K562 (cell line): ENCODE results near the gene KIF5A. TPM values are rescaled to one million over a fixed set of nuclear protein-coding genes. Genes with fewer than 3 reads are reported as not detected.
A peak's percentile ranks its signal among the peaks of the same experiment; 100 is the strongest.

Source experiments
- MYBL2 ChIP-seq, 2 experiments: fragments of 450-650 bp in 1 of 2; sonication (generic) in 1 of 2; formaldehyde crosslinking in 1 of 2; IDR thresholded peaks; 2 replicates each; pipeline versions ENCODE4 v1.6.1 to v1.8.1; 2017 to 2022; ENCODE audit warnings: borderline replicate concordance in 1 of 2, inconsistent platforms in 1 of 2, low read depth in 1 of 2, mild to moderate bottlenecking in 1 of 2, missing genetic modification reagents in 1 of 2, moderate library complexity in 1 of 2
- SLC30A9 ChIP-seq: fragments of 250-450 bp; sonication (Bioruptor Pico); IDR thresholded peaks from 2 replicates; pipeline ENCODE4 v1.8.0; 2022; ENCODE audit warnings: mild to moderate bottlenecking, moderate library complexity
- STAT5A ChIP-seq: IDR thresholded peaks from 2 replicates; pipeline ENCODE4 v1.6.1; 2012; ENCODE audit warnings: low read length, inconsistent platforms, borderline replicate concordance
- XRCC5 ChIP-seq: fragments of 200-400 bp; formaldehyde crosslinking; IDR thresholded peaks from 2 replicates; pipeline ENCODE4 v1.6.1; 2017; ENCODE audit warnings: low read depth, mild to moderate bottlenecking, low read length
- ZNF311 ChIP-seq: fragments of 250-450 bp; sonication (Bioruptor Pico); IDR thresholded peaks from 2 replicates; pipeline ENCODE4 v1.4.0; 2020; ENCODE audit warnings: mild to moderate bottlenecking, moderate library complexity
- polyA plus RNA-seq, 8 experiments: library from polyadenylated mRNA; depleted of rRNA in 4 of 8; stranded (reverse) in 5 of 8; unstranded in 3 of 8; fragments of >200 nt; fragmentation: Nextera tagmentation in 2 of 8; fragmentation: Illumina TruSeq in 1 of 8; extraction: Ambion mirVana in 2 of 8; extraction: Trizol in 1 of 8; gene quantifications; 2 replicates each; pipeline versions ENCODE4 v1.2.1 to v1.2.3, GENCODE V29; 2011 to 2014; ENCODE audit warnings: inconsistent platforms in 1 of 8, missing spikeins in 1 of 8
- total RNA-seq, 7 experiments: library from RNA; depleted of rRNA in 6 of 7; stranded (reverse); fragments of >200 nt in 6 of 7; fragmentation: Illumina TruSeq in 2 of 7; extraction: Trizol in 2 of 7; gene quantifications; 2 replicates each; pipeline versions ENCODE4 v1.2.1 to v1.2.3, GENCODE V29; 2011 to 2021; ENCODE audit warnings: low replicate concordance in 1 of 7
- TF ChIP-seq, protein P1 (sequence below): fragments of 250-450 bp; sonication (Bioruptor Pico); IDR thresholded peaks from 2 replicates; pipeline ENCODE4 v1.4.0; 2020
- TF ChIP-seq, protein P2 (sequence below): sonication (generic); formaldehyde crosslinking; IDR thresholded peaks from 2 replicates; pipeline ENCODE4 v1.8.0; 2022; ENCODE audit warnings: mild to moderate bottlenecking, missing genetic modification reagents
- TF ChIP-seq, protein P3 (sequence below): fragments of 450-650 bp; IDR thresholded peaks from 2 replicates; pipeline ENCODE4 v1.6.1; 2016; ENCODE audit warnings: antibody characterized with exemption

KIF5A gene
- total and polyA plus RNA-seq, 9 of the 15 experiments (the other 6 are each of a cell fraction or from before 2014, with no cell fraction given), result 3.4 to 17.7 (median 8.0) TPM

DNA sequence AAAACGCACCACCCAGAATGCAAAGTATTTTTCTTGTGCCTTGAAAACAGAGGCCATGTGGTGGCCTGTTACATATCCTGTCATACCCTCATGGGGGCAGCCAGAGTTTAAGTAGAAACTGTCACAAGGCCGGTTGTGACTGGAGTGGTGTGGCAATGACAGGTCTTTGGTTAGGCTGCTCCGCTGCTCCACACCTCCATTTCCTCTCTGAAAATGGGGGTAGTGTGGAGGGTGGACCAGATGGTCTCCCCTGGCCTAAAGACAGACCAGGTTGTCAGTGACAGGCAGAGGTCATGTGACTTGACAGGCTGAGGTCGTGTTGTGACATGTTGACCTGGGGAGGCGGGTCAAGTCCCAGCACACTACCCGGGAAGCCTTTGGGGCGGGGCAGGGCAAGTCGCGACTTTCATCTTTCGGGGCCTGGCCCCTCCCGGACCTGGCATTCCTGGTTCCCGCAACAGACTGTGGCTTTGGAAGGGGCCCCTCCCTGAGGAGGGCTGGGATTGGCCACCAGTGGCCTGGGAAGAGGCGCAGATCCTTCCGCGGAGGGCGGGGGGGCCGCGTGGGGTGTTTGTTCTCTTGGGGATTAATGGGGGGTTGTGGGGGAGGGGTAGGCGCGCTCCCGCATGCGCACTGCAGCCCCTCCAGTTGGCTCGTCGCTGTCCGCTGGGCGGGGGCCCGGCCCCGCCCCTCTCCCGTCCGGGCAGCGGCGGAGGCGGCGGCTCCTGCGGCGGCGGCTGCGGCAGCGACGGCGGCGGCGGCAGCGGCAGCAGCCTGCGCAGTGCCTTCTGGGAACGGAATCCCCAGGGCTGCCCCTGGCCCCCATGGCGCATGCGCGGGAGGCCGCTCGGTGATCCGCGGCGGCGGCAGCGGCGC lies 27.6 kb upstream of the KIF5A start, which contains the start of gene MBD6 (continued):
- TF ChIP-seq, protein P1, sequence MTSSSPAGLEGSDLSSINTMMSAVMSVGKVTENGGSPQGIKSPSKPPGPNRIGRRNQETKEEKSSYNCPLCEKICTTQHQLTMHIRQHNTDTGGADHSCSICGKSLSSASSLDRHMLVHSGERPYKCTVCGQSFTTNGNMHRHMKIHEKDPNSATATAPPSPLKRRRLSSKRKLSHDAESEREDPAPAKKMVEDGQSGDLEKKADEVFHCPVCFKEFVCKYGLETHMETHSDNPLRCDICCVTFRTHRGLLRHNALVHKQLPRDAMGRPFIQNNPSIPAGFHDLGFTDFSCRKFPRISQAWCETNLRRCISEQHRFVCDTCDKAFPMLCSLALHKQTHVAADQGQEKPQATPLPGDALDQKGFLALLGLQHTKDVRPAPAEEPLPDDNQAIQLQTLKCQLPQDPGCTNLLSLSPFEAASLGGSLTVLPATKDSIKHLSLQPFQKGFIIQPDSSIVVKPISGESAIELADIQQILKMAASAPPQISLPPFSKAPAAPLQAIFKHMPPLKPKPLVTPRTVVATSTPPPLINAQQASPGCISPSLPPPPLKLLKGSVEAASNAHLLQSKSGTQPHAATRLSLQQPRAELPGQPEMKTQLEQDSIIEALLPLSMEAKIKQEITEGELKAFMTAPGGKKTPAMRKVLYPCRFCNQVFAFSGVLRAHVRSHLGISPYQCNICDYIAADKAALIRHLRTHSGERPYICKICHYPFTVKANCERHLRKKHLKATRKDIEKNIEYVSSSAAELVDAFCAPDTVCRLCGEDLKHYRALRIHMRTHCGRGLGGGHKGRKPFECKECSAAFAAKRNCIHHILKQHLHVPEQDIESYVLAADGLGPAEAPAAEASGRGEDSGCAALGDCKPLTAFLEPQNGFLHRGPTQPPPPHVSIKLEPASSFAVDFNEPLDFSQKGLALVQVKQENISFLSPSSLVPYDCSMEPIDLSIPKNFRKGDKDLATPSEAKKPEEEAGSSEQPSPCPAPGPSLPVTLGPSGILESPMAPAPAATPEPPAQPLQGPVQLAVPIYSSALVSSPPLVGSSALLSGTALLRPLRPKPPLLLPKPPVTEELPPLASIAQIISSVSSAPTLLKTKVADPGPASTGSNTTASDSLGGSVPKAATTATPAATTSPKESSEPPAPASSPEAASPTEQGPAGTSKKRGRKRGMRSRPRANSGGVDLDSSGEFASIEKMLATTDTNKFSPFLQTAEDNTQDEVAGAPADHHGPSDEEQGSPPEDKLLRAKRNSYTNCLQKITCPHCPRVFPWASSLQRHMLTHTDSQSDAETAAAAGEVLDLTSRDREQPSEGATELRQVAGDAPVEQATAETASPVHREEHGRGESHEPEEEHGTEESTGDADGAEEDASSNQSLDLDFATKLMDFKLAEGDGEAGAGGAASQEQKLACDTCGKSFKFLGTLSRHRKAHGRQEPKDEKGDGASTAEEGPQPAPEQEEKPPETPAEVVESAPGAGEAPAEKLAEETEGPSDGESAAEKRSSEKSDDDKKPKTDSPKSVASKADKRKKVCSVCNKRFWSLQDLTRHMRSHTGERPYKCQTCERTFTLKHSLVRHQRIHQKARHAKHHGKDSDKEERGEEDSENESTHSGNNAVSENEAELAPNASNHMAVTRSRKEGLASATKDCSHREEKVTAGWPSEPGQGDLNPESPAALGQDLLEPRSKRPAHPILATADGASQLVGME (CRISPR knock-in tag), result 0 out of 2 replicates have a peak, but pooled peaks have one; percentile 36
- TF ChIP-seq STAT5A (peak; percentile 11; the same call in 1 of the 2 replicates), SLC30A9 (CRISPR knock-in tag) (0 out of 2 replicates have a peak, but pooled peaks have one; percentile 40), XRCC5 (peak; percentile 12; the same call in 1 of the 2 replicates), MYBL2 (IDR thresholded peaks at IDR 0.05; ENCODE audit: low read depth) (no peak), MYBL2 (CRISPR knock-in tag; IDR thresholded peaks at IDR 0.05; ENCODE audit: borderline replicate concordance) (no peak), ZNF311 (CRISPR knock-in tag) (no peak)
- TF ChIP-seq, protein P2, sequence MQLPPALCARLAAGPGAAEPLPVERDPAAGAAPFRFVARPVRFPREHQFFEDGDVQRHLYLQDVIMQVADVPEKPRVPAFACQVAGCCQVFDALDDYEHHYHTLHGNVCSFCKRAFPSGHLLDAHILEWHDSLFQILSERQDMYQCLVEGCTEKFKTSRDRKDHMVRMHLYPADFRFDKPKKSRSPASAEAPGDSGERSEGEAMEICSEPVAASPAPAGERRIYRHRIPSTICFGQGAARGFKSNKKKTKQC (CRISPR knock-in tag), result no peak
- TF ChIP-seq, protein P3, sequence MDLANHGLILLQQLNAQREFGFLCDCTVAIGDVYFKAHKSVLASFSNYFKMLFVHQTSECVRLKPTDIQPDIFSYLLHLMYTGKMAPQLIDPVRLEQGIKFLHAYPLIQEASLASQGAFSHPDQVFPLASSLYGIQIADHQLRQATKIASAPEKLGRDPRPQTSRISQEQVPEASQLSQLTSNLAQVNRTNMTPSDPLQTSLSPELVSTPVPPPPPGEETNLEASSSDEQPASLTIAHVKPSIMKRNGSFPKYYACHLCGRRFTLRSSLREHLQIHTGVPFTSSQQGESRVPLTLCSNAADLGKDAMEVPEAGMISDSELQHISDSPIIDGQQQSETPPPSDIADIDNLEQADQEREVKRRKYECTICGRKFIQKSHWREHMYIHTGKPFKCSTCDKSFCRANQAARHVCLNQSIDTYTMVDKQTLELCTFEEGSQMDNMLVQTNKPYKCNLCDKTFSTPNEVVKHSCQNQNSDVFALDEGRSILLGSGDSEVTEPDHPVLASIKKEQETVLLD, result peak; percentile 85
